ENCODE results near the gene NKX6-2.
A peak's percentile ranks its signal among the peaks of the same experiment; 100 is the strongest.

The NKX6-2 gene

DNA sequence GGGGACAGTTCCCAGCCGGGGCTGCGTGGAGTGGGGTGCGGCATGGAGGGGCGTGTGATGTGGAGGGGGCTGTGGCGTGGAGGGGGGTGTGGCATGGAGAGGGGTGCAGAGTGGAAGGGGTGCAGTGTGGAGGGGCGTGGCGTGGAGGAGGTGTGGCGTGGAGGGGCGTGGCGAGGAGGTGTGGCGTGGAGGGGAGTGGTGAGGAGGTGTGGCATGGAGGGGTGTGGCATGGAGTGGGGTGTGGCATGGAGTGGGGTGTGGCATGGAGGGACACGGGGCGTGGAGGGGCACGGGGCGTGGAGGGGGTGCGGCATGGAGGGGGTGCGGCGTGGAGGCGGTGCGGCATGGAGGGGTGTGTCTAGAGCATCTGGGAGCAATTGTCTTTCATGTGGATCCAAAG, 33.6 kb downstream of the NKX6-2 start:
- DNase-seq: no peak

- DNase-seq: no peak
Observed at GRCh38 chr10:132750936-132751335, 35.0 kb downstream of the NKX6-2 start.

DNA sequence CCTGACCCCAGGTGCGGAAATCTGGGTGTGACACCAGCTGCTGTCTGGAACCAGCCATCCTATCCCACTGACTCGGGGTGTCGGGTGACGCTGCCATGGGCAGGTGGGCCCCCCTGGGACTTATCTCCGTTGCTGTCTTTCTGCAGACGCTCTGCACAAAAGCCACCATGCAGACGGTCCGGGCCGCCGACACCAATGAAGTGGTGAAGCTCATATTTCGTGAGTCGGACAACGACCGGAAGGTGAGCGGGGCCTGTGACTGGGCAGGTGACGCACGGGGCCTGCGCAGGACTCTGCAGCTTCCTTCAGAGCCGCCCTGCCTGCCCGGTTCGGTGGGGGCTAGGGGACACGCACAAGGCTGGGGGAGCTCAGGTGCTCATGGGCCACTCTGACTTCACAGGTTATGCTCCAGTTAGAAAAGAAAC, 36.6 kb downstream of the NKX6-2 start:
- no peak for DNase-seq

- no peak for DNase-seq
Observed at GRCh38 chr10:132748545-132749370, 37.2 kb downstream of the NKX6-2 start.

- DNase-seq: no peak
Observed at GRCh38 chr10:132748135-132748534, 37.8 kb downstream of the NKX6-2 start.

DNA sequence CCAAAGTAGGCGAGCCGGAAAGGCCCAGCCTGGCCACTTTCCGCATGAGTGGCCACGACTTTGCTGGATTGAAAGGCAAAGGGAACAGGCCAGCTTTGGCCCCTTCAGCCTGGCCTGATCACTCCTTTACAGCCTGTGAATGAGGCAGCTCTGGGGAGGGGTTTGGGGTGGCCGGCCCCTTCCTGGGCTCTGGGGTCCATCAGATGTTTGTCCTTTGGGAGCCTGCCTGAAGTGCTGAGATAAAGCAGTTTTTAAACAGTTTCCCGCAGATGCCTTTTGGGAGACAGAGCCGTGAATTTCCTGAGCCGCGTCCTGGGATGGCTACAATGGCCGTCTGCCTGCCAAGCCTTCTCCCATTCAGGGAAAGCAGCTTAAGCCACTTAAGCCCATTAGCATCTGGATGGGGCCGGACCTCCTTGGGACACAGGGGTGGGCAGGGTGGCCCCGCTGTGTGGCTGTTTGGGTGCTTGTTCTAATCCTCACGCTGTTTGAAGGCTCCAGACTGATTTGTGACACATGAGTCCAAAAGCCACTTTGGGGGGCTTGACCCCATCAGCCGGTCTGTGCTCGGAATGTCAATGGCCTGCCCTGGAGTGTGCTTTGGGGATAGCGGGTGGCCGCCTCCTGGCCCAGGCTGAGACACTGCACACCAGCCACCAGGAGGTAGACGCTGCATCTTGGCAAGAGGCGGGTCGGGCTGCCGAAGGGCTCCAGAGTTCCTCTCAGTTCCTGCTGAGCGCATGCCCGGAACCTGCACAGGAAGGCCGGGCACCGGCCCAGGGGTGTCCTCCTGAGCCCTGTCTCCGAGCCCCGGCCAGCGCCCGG, 38.9 kb downstream of the NKX6-2 start:
- DNase-seq: peak; percentile 70

GRCh38 chr10:132746386-132746785, 39.6 kb downstream of the NKX6-2 start:
- no peak for DNase-seq

DNA sequence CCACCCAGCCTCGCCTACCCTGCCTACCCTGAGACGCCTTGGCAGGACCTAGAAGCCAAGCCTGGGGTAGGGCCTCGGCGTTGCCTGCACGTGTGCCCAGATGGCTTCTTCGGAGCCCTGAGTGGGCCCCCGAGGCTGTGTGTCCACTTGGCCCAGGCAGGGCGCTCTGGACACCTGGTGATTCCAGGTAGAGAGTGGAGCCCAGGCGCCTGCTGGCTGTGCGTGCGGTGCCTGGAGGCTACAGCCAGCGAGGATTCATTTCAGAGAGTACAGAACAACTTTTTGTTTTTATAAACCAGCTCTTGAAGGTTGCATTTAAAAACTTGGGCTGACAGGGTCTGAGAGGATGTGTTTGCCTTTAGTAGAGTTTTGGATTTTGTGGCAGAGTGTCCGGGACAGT, 40.0 kb downstream of the NKX6-2 start:
- no peak for DNase-seq

DNA sequence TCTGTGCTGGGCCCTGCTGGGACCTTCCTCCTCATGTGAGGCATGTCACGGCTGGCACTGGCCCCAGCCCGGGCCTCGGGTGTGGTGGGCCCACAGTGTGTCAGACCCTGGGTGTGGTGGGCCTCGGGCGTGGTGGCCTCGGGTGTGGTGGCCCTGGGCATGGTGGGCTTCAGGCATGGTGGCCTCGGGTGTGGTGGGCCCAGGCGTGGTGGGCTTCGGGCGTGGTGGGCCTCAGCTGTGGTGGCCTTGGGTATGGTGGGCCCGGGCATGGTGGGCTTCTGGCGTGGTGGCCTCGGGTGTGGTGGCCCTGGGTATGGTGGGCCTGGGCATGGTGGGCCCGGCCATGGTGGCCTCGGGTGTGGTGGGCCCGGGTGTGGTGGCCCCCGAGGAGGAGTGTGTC, 40.4 kb downstream of the NKX6-2 start:
- no peak for DNase-seq

DNA sequence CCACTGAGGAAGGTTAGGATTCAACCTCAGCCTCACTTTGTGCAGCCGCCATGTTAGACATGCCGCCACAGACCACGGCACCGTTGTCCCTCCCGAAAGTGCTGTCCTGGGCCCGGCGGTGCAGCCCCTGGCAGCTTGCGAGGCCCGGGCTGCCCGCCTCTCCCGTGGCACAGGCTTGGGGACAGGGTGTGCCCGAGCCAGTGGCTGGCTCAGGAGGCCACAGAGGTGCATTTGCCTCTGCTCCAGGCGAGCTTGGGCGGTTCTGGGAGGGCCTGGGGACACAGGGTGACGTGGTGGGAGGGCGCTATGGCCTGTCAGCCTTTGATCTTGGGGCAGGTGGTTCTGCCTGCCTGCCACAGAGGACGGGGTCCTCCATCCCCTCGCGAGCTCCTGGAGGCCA, 41.1 kb downstream of the NKX6-2 start:
- no peak for DNase-seq

GRCh38 chr10:132743925-132744490, 41.9 kb downstream of the NKX6-2 start:
- DNase-seq: no peak

- DNase-seq: peak; percentile 58
Observed at GRCh38 chr10:132743196-132743924, 42.6 kb downstream of the NKX6-2 start.

DNA sequence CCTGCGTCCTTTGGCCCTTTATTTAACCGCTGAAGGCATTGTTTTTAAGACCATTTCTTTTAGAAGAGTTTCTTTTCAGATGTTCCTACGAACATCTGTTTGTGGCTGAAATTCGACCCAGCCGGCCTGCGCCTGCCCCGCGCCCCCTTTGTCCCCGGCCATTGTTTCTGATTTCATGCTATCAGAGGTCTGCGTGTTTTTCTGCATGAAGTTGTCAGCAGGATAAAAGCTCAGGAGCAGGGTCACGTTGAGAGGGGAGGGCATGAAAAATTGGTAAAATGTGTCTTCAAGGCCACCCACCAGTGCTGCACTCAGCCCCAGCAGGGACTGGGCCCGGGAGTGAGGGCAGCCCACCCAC, 43.1 kb downstream of the NKX6-2 start:
- DNase-seq: peak; percentile 73

DNA sequence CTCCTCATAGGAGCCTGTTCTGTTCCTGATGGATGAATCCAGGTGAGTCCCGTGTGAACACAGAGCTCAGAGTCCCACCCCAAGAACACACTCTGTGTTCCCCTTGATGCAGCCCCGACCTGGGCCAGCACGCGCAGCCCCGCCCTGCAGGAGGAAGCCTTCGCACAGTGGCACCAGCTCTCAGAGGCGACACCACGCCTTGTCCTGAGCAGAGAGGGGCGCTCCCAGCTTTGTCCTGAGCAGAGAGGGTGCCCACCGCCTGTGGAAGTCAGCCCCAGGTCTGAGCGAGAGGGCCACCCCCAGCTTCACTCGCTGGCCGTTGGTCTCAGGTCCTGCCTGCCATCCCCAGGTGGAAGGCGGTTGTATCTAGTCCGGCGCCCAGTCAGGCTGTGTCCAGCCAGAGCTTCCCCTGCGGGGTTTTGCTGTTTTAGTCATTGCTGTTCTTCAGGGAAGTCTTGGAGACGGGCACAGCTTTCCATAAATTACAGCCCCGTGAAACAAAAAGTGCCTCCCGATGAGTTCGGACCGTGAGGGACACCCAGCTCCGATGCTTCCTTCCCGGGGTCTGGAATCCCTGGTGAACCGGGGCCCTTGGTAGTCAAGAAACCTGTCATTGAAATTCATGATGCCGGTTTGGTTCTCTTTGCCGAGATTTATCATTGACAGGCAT, 43.6 kb downstream of the NKX6-2 start:
- no peak for DNase-seq

GRCh38 chr10:132740588-132740987, 45.4 kb downstream of the NKX6-2 start:
- no peak for DNase-seq

- DNase-seq: no peak
Observed at GRCh38 chr10:132739225-132739613, 46.7 kb downstream of the NKX6-2 start.

- no peak for DNase-seq
Observed at GRCh38 chr10:132738454-132739224, 47.3 kb downstream of the NKX6-2 start.

- DNase-seq: no peak
Observed at GRCh38 chr10:132737390-132738048, 48.4 kb downstream of the NKX6-2 start.

DNA sequence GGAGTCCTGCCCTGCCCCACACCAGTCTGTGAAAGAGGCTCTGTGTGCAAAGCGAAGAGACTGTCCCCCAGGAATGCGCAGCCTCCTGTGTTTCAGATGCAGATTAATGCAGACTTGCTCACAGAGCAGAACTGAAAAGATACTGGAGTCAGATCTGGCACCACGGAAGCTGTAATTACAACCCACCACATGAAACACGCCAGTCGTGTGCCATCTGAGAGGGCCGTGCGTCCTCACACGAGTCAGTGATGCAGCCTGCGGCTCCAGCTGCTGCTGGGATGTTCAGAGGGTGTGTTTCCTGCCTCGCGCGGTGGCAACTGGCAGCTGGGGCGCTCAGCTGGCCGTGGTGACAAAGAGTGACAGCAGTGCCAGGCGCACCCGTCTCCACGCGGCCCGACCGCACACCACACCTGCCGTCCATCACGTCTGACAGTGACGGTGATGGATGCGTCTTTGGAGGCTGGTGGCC, 50.0 kb downstream of the NKX6-2 start:
- DNase-seq: no peak

DNA sequence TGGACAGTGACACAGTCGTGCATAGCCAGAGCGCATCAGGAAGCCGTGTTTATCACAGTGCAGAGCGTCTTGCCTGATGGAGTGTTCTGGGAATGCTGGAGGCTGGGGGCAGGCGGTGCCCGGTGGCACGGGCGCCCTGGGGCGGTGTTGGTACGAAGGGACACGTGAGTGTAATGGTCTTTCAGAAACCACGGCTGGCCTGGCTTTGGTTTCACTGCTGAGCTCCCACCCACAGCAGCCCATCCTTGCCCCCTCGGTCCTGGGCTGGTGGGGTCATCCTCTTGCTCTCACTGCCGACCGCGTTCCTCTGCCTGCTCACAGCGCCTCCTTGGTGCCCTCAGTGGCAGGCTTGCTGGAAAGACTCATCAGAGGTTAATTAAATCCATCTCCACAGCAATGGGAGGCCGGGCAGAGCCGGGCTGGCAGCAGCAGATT, 50.6 kb downstream of the NKX6-2 start:
- no peak for DNase-seq

- no peak for DNase-seq
Observed at GRCh38 chr10:132733926-132734325, 52.0 kb downstream of the NKX6-2 start.

Data from eye (tissue), 1 donor.